Activated CD8-positive, alpha-beta memory T cell treated with anti-CD3 and anti-CD28 coated beads for 36 hours (primary cell): Measurements from ENCODE around the gene USP8. TPM values are rescaled to one million over a fixed set of nuclear protein-coding genes. Genes with fewer than 3 reads are reported as not detected.
"Not testable (repeated sequence)": the region's sequence is repeated elsewhere in the genome, so short reads cannot be mapped to it uniquely, and the experiment has no call there.

Experiments used
- CTCF ChIA-PET: fragments of 350-600 bp; sonication (Branson Sonifier 250); formaldehyde crosslinking; loops from one replicate; lab custom pipeline; 2021; ENCODE audit warnings: antibody characterized with exemption; lab: Charles Lee
- POLR2A ChIA-PET: fragments of 350-600 bp; sonication (Branson Sonifier 250); formaldehyde crosslinking; loops from one replicate; lab custom pipeline; 2021; ENCODE audit warnings: antibody characterized with exemption; lab: Charles Lee
- total RNA-seq, 2 experiments: library from RNA; stranded (reverse); gene quantifications; one replicate each; pipeline ENCODE4 v1.2.3, GENCODE V29; 2021

Gene USP8
- total RNA-seq, 2 experiments from 2014 or later = 49.2 to 61.3 TPM

- CTCF ChIA-PET = no interaction called here
These were observed 7.0 kb downstream of the USP8 start for GRCh38 chr15:50431204-50431603.

DNA sequence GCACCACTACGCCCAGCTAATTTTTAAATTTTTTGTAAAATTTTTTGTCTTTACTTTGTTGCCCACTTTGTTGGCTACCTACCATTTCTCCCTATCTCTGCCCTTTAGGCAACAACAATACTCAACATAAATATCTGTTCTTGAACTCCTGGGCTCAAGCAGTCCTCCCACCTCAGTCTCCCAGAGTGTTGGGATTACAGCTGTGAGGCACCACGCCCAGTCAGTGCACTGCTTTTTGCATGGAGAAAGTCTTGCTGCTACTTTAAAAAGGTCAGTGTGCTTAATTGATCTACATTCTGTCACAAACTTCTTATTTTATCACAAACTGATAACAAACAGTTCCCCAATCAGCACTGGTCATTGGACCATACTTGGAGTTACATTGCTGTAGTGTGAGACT, 8.0 kb downstream of the USP8 start:
- CTCF ChIA-PET = no interaction called here
- POLR2A ChIA-PET = no interaction called here

More at GRCh38 chr15:50431204-50431603, 7.0 kb downstream of the USP8 start:
- POLR2A ChIA-PET = no interaction called here

- ChIA-PET POLR2A (no interaction called here), CTCF (no interaction called here)
These were observed 11.6 kb downstream of the USP8 start for GRCh38 chr15:50435772-50436171.

- CTCF ChIA-PET = no interaction called here
- POLR2A ChIA-PET = no interaction called here
These were observed 14.0 kb downstream of the USP8 start for GRCh38 chr15:50438251-50438650.

DNA sequence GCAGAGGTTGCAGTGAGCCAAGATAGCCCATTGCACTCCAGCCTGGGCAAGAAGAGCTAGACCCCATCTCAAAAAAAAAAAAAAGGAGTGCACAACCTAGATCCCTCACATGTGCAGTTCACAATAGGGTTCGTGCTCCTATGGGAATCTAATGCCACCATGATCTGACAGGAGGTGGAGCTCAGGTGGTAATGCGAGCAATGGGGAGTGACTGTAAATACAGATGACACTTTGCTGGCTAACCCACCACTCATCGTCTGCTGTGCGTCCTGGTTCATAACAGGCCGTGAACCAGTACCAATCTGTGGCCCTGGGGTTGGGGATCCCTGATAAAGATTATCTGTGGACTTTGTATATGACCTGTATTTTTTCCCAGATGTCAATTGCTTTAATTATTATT, 16.7 kb downstream of the USP8 start:
- ChIA-PET POLR2A (no interaction called here), CTCF (no interaction called here)

DNA sequence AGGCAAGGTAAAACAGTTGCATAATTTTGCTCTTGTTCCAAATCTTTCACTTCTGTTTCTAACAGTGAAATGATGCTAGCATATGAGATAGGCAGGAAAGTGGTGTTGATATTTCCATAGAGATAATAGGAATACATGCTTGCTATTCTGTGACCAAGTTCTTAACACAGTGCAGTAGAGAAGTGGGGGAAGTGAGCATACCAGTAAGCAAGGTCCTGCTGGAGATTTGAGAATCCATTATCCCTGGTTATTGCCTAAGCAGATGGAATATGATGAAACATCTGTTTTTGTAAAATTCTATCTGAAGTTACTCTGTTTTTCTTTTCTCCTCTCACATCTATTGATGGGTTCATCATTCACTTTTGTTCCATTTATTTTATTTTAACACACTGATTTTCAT, 28.7 kb downstream of the USP8 start:
- ChIA-PET POLR2A (no interaction called here), CTCF (interaction anchor here (0.7 kb wide), 2 partner anchors 103 to 492 kb away, joined by 4 read pairs; no protein-coding TSS in a partner anchor)

DNA sequence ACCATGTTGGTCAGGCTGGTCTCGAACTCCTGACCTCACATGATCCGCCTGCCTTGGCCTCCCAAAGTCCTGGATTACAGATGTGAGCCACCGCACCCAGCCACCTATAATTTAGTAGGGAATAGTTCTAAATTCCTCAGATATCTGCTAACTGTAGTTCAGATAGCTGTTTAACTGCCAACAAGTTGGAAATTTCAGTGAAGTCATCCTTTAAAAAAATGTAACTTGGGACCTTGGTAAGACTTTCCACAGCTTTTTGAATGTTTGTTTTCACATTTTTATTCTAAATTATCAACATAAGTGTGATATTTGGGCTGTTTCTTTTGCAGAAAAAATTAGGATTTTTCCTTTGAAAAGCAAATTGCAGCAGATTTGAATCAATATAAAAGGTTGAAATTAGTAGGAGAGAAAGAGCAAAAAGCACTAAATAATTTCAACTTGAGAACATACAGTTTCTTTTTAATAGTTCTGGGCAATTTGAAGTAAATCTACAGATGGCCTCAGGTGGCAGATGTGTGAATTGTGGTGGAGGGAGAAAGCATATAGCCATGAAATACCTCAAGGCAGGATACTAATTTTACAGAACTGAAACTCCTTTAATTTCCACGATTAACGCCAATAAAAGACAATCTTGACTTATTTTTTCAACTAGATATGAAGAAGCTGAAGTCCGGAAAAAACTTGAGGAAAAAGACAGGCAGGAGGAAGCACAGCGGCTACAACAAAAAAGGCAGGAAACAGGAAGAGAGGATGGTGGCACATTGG, 34.3 kb downstream of the USP8 start:
- ChIA-PET POLR2A (no interaction called here), CTCF (no interaction called here)

DNA sequence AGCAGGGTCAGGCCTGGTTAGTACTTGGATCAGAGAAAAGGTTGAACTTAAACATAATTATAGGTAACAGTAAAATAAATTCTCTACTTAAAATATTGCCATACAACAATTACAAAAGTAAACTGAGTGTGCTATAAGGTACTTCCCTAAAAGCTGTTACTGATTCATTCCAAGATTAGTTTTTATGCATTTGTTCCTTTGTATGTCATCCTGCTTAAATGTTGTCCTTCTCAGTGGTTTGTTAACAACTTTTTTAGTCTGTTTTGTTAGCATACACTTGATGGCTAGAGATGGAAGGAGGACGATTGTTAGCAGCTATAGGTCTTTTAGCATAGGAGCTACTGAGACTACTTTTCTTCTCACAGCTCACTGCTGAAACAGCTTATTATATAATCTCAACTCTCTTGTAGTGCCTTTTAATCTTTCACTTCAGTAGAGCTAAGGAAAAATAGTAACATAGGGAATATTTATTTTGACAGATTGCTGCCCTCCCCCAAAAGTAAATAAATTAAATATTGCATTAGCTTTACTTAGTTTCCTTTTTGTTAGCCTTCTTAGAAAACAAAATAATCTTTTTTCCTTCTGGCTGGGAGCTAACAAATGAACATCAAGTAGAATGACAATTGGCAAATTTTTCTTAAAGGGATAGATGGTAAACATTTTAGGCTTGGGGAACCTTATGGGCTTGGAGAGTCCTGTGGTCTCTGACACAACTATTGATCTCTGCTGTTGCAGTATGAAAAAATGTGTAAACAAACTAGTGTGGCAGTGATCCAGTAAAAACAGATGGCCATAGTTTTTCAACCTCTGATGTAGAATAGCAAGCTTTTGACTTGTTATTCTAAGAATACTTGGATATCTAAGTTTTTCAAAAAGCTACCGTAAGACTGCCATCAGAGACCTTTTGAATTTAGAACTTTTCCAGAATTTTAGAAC, 39.5 kb downstream of the USP8 start:
- CTCF ChIA-PET = interaction anchor here (0.6 kb wide), 1 partner anchor 1271 kb away, joined by 3 read pairs; no protein-coding TSS in a partner anchor
- POLR2A ChIA-PET = no interaction called here

- ChIA-PET CTCF (no interaction called here), POLR2A (no interaction called here)
These were observed 46.9 kb downstream of the USP8 start for GRCh38 chr15:50471072-50471471.

GRCh38 chr15:50476143-50476542, 51.9 kb downstream of the USP8 start:
- CTCF ChIA-PET = no interaction called here
- POLR2A ChIA-PET = no interaction called here

DNA sequence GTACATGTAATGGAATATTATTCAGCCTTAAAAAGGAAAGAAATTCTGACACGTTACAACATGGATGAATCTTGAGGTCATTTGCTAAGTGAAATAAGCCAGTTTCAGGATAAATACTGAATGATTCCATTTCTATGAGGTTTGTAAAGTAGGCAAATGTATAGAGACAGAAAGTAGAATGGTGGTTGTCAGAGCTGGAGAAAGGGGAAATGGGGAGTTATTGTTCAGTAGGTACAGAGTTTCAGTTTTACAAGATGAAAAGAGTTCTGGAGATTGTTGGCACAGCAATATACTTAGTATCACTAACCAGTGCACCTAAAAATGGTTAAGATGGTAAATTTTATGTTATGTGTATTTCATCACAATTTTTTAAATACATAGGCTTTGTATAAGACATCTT, 60.6 kb downstream of the USP8 start:
- POLR2A ChIA-PET = no interaction called here
- CTCF ChIA-PET = interaction anchor here (0.6 to 0.7 kb wide), 2 partner anchors 72 to 394 kb away, joined by 3 to 7 read pairs; no protein-coding TSS in a partner anchor

DNA sequence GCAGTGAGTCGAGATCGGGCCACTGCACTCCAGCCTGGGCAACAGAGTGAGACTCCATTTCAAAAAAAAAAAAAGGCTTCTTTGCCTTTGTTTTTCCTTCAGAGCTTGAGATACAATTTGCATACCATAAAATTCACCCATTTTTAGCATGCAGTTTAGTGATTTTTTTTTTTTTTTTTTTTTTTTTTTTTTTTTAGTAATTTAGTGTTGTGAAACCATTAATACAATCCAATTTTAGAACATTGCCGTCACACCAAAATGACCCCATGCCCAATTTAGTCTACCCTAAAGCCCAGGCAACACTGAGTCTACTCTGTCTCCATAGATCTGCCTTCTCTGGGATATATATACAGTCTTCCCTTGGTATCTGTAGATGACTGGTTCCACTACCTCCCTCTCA, 61.2 kb downstream of the USP8 start:
- CTCF ChIA-PET = interaction anchor here (0.6 to 0.7 kb wide), 2 partner anchors 73 to 394 kb away, joined by 3 to 7 read pairs; no protein-coding TSS in a partner anchor
- POLR2A ChIA-PET = no interaction called here

GRCh38 chr15:50487287-50487686, 63.1 kb downstream of the USP8 start:
- POLR2A ChIA-PET = no interaction called here
- CTCF ChIA-PET = no interaction called here

- ChIA-PET POLR2A (interaction anchor here (0.6 kb wide), 1 partner anchor 59 kb away, joined by 3 read pairs; no protein-coding TSS in a partner anchor), CTCF (no interaction called here)
These were observed 69.4 kb downstream of the USP8 start for GRCh38 chr15:50493625-50494024.

GRCh38 chr15:50494547-50494946, 70.3 kb downstream of the USP8 start:
- CTCF ChIA-PET, POLR2A ChIA-PET: not testable (repeated sequence)

- ChIA-PET POLR2A (no interaction called here), CTCF (interaction anchor here (0.9 kb wide), 1 partner anchor 9 kb away, joined by 3 read pairs; no protein-coding TSS in a partner anchor)
These were observed 72.5 kb downstream of the USP8 start for GRCh38 chr15:50496692-50497091.

- CTCF ChIA-PET = interaction anchor here (0.6 kb wide), 1 partner anchor 94 kb away, joined by 3 read pairs; no protein-coding TSS in a partner anchor
- POLR2A ChIA-PET = no interaction called here
These were observed 76.1 kb downstream of the USP8 start for GRCh38 chr15:50500352-50500751.

- CTCF ChIA-PET = no interaction called here
These were observed 77.6 kb downstream of the USP8 start for GRCh38 chr15:50501815-50502214.

GRCh38 chr15:50503144-50503543, 78.9 kb downstream of the USP8 start:
- CTCF ChIA-PET = interaction anchor here (0.6 kb wide), 1 partner anchor 171 kb away, joined by 3 read pairs; no protein-coding TSS in a partner anchor
- POLR2A ChIA-PET = no interaction called here

More at GRCh38 chr15:50501815-50502214, 77.6 kb downstream of the USP8 start:
- POLR2A ChIA-PET = no interaction called here

DNA sequence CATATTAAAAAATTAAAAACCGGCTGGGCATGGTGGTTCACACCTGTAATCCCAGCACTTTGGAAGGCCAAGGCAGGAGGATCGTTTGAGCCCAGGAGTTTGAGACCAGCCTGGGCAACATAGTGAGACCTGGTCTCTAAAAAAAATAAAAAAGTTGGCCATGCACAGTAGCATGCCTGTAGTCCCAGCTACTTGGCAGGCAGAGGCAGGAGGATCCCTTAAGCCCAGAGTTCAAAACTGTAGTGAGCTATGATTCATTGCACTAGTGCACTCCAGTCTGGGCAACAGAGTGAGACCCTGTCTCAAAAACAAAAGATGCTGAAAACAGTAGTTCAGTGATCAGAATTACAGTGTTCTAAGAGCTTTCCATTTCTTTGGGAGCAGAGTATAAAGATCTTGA, 81.5 kb downstream of the USP8 start:
- ChIA-PET POLR2A (interaction anchor here (0.9 kb wide), 1 partner anchor 81 kb away, joined by 4 read pairs; the partner anchor contains the start of gene USP8), CTCF (interaction anchor here (0.6 to 1.5 kb wide), 2 partner anchors 9 to 274 kb away, joined by 3 to 4 read pairs; no protein-coding TSS in a partner anchor)
